ENCODE data around the gene MRI1. TPM values are rescaled to one million over a fixed set of nuclear protein-coding genes. Genes with fewer than 3 reads are reported as not detected.

MRI1 gene
- total and polyA plus RNA-seq, 2 of the 4 experiments (the other 2 are of a cell fraction), result 26.7 to 37.6 TPM

GRCh38 chr19:13734751-13735150, 29.6 kb upstream of the MRI1 start:
- H3K4me1 ChIP-seq (ENCODE audit: control insufficient read depth, insufficient read depth, low read length), result peaks cover 7% of the 10 kb centered on the region

More at GRCh38 chr19:13734751-13735150, 29.6 kb upstream of the MRI1 start:
- H3K36me3 ChIP-seq (ENCODE audit: control insufficient read depth, insufficient read depth, low read length), result 0 out of 2 replicates have a peak, but pooled peaks cover 1% of the 10 kb centered on the region
- H3K9me3 ChIP-seq (ENCODE audit: control insufficient read depth, insufficient read depth, low read length), result no peaks in the 10 kb centered on the region
- H4K91ac ChIP-seq (ENCODE audit: insufficient read depth, low read depth, low read length), result no peak overlapping the region
- DNase-seq, result no peak
- H3K56ac ChIP-seq (ENCODE audit: extremely low read depth, insufficient read depth, low read length), result no peak overlapping the region
- no peak overlapping the region for H2BK120ac ChIP-seq (ENCODE audit: low read depth, low read length)
- H3K18ac ChIP-seq (ENCODE audit: low read depth, low read length), result no peak overlapping the region
- no peak overlapping the region for H2AK9ac ChIP-seq (replicated peaks; ENCODE audit: low read depth, low read length, poor library complexity)
- in situ Hi-C loops (cut with MboI; ENCODE audit: low sequenced_read_pairs), result loop anchor here (25.0 kb wide), 1 partner anchor 747 kb away; the partner anchor contains the start of gene NFIX
- CTCF ChIA-PET, result no interaction called here
- dilution Hi-C loops (cut with HindIII; ENCODE audit: low sequenced_read_pairs, unreplicated experiment), result no loop called here
- H3K14ac ChIP-seq (replicated peaks; ENCODE audit: low read depth, low read length), result no peak overlapping the region
- H2BK20ac ChIP-seq (ENCODE audit: low read depth, low read length), result no peak overlapping the region
- no peak overlapping the region for H4K8ac ChIP-seq (ENCODE audit: low read depth in 2 of 2, low read length in 2 of 2)
- POLR2A ChIA-PET (ENCODE audit: unreplicated experiment), result no interaction called here
- no peak overlapping the region for H2BK15ac ChIP-seq (ENCODE audit: low read depth, low read length)
- no TSS peak for BruUV-seq (replicated peaks)
- no peak overlapping the region for H3K9ac ChIP-seq (ENCODE audit: low read depth, low read length)
- no CpG with 5 or more reads among the region's 2 CpGs for WGBS, 2 experiments (ENCODE audit: extremely low coverage in 2 of 2, insufficient read length in 1 of 2)
- H2AK5ac ChIP-seq (ENCODE audit: low read depth, low read length), result no peak overlapping the region
- peaks cover 9% of the 10 kb centered on the region; the same call in 1 of the 2 replicates for H3K9me1 ChIP-seq (ENCODE audit: insufficient read depth, low read length)
- ATAC-seq (ENCODE audit: low read depth), result no peak
- no peaks in the 10 kb centered on the region for H3K27me3 ChIP-seq (ENCODE audit: control insufficient read depth, insufficient read depth, low read length)
- no peak overlapping the region for H3K23ac ChIP-seq (ENCODE audit: low read depth, low read length)
- H2AFZ ChIP-seq (replicated peaks; ENCODE audit: low read length, poor library complexity), result no peak overlapping the region
- TF ChIP-seq POLR2A (IDR thresholded peaks at IDR 0.05; ENCODE audit: low read depth, low read length), result no peak
- TF ChIP-seq MXI1 (IDR thresholded peaks at IDR 0.05; ENCODE audit: borderline replicate concordance, low read depth, low read length), result no peak
- H4K20me1 ChIP-seq (ENCODE audit: insufficient read depth, low read length), result peaks cover 4% of the 10 kb centered on the region
- H3K4me2 ChIP-seq (ENCODE audit: low read depth, low read length), result no peak overlapping the region
- H4K5ac ChIP-seq (ENCODE audit: low read depth, low read length), result no peak overlapping the region
- H3K4ac ChIP-seq (ENCODE audit: low read depth, low read length), result no peak overlapping the region
- H3K27ac ChIP-seq (ENCODE audit: insufficient read depth, low read length), result no peak overlapping the region
- H3K4me3 ChIP-seq (ENCODE audit: insufficient read depth, low read depth, low read length), result no peak overlapping the region
- no peak overlapping the region for H2BK5ac ChIP-seq (ENCODE audit: low read depth, low read length, poor library complexity, severe bottlenecking)
- H3K79me1 ChIP-seq (ENCODE audit: low read depth in 1 of 2, low read length in 2 of 2), result peaks cover 8 to 15% of the 10 kb centered on the region in 2 experiments
- intact Hi-C loops (cut with micrococcal nuclease), result loop anchor here (5.0 kb wide), 1 partner anchor 128 kb away; no protein-coding TSS in a partner anchor

Data from IMR-90 (cell line).